AG09309 (cell line): Measurements from ENCODE around the gene LDHA.
"Not testable (repeated sequence)": the region's sequence is repeated elsewhere in the genome, so short reads cannot be mapped to it uniquely, and the experiment has no call there.

ENCODE experiments used
- DNase-seq: peaks from one replicate; pipeline ENCODE4 v3.0.0-alpha.2; 2010; ENCODE audit warnings: low read depth
- H3K4me3 ChIP-seq: 2 replicates; pipeline ENCODE4 v1.5.1; 2011; ENCODE audit warnings: mild to moderate bottlenecking, low read depth, low read length, moderate library complexity; ENCODE audit not compliant: control insufficient read depth
- TF ChIP-seq, protein P1 (sequence below): IDR thresholded peaks from 2 replicates; pipeline ENCODE4 v1.5.1; 2011; ENCODE audit warnings: mild to moderate bottlenecking, low read depth, low read length, inconsistent platforms; ENCODE audit not compliant: insufficient read depth, control insufficient read depth; ENCODE audit errors: missing control alignments

The LDHA gene

DNA sequence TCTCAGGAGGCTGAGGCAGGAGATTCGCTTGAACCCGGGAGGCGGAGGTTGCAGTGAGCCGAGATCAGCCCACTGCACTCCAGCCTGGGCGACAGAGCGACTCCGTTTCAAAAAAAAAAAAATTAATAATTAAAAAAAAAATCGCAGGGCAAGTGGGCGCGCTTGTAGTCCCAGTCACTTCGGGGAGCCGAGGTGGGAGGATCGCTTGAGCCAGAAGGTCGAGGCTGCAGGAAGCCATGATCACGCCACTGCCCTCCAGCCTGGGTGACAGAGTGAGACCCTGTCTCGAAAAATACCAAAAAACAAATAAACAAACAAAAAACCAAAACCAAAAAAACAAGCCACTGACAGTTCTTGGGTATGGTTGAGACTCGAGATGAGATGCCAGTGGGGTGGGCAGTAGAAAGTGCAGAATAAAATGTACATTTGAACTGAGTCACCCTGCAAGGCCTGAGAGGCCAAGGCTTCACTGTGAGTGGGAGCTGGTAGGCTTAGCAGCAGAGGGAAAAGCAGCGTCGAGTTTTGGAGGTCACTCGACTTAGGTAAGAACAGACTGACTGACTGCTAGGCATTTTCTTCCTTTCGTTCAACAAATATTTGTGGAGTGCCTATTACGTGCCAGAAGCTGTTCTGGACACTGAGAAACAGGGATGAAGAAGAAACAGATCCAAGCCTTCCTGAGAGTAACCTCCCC is 635 bp upstream of the LDHA start:
- TF ChIP-seq, protein P1, sequence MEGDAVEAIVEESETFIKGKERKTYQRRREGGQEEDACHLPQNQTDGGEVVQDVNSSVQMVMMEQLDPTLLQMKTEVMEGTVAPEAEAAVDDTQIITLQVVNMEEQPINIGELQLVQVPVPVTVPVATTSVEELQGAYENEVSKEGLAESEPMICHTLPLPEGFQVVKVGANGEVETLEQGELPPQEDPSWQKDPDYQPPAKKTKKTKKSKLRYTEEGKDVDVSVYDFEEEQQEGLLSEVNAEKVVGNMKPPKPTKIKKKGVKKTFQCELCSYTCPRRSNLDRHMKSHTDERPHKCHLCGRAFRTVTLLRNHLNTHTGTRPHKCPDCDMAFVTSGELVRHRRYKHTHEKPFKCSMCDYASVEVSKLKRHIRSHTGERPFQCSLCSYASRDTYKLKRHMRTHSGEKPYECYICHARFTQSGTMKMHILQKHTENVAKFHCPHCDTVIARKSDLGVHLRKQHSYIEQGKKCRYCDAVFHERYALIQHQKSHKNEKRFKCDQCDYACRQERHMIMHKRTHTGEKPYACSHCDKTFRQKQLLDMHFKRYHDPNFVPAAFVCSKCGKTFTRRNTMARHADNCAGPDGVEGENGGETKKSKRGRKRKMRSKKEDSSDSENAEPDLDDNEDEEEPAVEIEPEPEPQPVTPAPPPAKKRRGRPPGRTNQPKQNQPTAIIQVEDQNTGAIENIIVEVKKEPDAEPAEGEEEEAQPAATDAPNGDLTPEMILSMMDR = no peak
- H3K4me3 ChIP-seq = no peak overlapping the region; the same call in 1 of the 2 replicates
- DNase-seq = no peak

DNA sequence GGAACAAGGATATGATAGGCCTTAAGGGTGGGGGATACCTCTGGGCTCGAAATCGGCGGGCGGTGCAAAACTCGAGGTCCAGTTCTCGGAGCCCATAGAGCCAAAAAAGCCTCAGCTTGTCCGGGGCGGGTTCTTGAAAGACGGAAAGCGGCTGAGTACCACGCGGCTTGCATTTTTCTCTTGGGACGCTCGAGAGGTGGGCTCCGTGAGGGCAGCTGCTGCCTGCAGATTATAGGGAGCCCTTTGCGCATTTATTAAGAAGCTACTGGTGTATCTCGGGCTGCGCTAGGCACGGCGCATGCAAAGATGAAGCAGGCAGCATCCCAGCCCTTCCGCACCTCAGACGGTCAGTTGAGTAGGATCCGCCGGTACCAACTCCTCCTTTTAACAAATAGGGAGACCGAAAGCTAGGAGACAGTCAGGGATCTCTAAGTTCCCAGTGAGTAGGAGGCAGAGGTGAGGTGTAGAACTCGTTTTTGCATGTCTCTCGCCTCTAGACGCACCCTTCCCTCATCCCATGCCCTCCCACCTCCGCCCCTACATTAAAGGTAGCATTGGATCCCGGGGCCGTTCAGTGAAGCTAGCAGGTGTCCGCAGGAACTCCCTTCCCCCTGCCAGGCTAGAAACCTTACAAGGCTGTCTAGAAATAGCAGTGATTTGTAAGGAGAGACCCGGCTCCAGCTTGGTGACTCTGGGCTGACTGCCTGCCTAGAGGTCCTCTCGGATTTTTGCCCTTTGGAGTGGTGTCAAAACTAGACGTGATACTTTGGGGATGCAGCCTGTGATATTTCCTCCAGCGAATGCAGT is 768 bp downstream of the LDHA start:
- H3K4me3 ChIP-seq = peak overlapping the region; percentile 80
- TF ChIP-seq, protein P1 = no peak
- DNase-seq = no peak

DNA sequence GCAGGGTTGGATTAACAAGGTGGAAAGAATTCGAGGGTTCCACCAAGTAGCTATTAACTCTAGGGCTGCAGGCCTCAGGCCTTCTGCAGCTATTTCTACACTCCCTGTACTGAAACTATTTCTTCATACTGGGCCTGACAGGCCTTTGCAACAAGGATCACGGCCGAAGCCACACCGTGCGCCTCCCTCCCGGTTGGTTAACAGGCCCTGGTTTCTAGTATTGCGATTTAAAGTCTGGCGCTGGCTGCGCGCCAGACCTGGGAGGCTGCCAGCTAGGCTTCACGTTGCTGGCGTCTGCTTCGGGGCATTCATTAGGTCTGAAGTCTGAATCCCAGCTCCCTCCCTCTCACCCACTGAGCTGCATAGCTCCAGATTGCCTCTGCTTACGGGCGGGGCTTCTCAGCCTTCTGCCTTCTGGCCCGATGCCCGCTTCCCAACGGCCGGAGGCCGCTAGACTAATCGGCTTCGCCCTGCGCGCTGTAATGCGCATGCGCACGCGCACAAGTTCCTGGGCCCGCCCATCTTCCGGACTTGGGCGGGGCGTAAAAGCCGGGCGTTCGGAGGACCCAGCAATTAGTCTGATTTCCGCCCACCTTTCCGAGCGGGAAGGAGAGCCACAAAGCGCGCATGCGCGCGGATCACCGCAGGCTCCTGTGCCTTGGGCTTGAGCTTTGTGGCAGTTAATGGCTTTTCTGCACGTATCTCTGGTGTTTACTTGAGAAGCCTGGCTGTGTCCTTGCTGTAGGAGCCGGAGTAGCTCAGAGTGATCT is 1.6 kb downstream of the LDHA start:
- TF ChIP-seq, protein P1 = no peak
- H3K4me3 ChIP-seq = peak overlapping the region; percentile 80
- DNase-seq = peak; percentile 98

DNA sequence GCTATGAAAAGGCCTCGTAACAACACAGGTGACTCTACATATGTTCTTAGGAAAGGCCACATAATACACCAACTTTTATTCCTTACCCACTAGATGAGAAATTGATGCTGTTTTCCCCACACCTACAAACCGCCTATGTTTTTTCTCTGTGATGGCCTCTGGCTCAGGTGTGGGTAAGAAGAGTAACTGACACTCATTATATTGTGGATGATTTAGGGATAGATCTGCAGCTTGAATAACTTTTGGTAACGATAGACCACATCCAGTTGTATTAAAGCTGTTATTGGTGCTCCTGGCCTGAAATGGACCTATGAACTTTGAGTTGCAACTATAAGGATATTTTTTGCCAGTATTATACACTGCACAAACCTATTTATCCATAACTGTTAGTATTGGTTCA is 3.6 kb downstream of the LDHA start:
- no peak overlapping the region for H3K4me3 ChIP-seq
- no peak for DNase-seq
- TF ChIP-seq, protein P1 = no peak

DNA sequence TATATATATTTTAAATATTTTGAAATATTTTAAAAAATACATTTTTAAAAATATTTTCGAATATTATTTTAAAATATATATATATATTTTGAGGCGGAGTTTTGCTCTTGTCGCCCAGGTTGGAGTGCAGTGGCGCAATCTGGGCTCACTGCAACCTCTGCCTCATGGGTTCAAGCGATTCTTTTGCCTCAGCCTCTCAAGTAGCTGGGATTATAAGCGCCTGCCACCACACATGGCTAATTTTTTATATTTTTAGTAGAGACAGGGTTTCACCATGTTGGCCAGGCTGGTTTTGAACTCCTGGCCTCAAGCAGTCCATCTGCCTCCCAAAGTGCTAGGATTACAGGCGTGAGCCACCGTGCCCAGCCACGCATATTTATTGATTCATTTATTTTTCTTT is 6.7 kb downstream of the LDHA start:
- not testable (repeated sequence) for DNase-seq, H3K4me3 ChIP-seq

DNA sequence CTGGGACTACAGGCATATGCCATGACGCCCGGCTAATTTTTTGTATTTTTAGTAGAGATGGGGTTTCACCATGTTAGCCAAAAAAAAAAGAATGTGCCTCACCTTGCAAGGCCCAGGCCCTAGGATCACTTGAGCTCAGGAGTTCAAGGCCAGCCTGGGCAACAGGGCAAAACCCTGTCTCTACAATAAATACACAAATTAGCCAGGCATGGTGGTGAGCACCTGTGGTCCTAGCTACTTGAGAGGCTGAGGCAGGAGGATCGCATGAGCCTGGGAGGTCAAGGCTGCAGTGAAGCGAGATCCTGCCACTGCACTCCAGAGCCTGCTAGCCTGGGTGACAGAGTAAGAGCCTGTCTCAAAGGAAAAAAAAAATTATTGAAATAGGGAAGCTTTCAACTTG is 9.7 kb downstream of the LDHA start:
- no peak overlapping the region for H3K4me3 ChIP-seq
- no peak for DNase-seq
- TF ChIP-seq, protein P1 = no peak

DNA sequence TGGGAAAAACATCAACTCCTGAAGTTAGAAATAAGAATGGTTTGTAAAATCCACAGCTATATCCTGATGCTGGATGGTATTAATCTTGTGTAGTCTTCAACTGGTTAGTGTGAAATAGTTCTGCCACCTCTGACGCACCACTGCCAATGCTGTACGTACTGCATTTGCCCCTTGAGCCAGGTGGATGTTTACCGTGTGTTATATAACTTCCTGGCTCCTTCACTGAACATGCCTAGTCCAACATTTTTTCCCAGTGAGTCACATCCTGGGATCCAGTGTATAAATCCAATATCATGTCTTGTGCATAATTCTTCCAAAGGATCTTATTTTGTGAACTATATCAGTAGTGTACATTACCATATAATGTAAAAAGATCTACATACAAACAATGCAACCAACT is 13.0 kb downstream of the LDHA start:
- DNase-seq, H3K4me3 ChIP-seq: not testable (repeated sequence)
